ENCODE results near the gene KIR2DL4.

KIR2DL4 gene

GRCh38 chr19:54790711-54791110 is 12.7 kb upstream of the KIR2DL4 start:
- no peak for DNase-seq (ENCODE audit: low read depth)

GRCh38 chr19:54791476-54791875 is 11.9 kb upstream of the KIR2DL4 start:
- no peak overlapping the region for H3K4me3 ChIP-seq (ENCODE audit: control insufficient read depth, low read depth, low read length)
- TF ChIP-seq CTCF (conservative IDR thresholded peaks at IDR 0.05; ENCODE audit: control insufficient read depth, insufficient read depth, low read depth, low read length): no peak
- DNase-seq (ENCODE audit: low read depth): no peak

More at GRCh38 chr19:54790711-54791110, 12.7 kb upstream of the KIR2DL4 start:
- TF ChIP-seq CTCF (conservative IDR thresholded peaks at IDR 0.05; ENCODE audit: control insufficient read depth, insufficient read depth, low read depth, low read length): no peak
- H3K4me3 ChIP-seq (ENCODE audit: control insufficient read depth, low read depth, low read length): no peak overlapping the region

- no peak for DNase-seq (ENCODE audit: low read depth)
- no peak overlapping the region for H3K4me3 ChIP-seq (ENCODE audit: control insufficient read depth, low read depth, low read length)
- TF ChIP-seq CTCF (conservative IDR thresholded peaks at IDR 0.05; ENCODE audit: control insufficient read depth, insufficient read depth, low read depth, low read length): no peak
These were observed 10.6 kb upstream of the KIR2DL4 start for GRCh38 chr19:54792814-54793213.

- no peak for DNase-seq (ENCODE audit: low read depth)
- no peak for TF ChIP-seq CTCF (conservative IDR thresholded peaks at IDR 0.05; ENCODE audit: control insufficient read depth, insufficient read depth, low read depth, low read length)
- H3K4me3 ChIP-seq (ENCODE audit: control insufficient read depth, low read depth, low read length): no peak overlapping the region
These were observed 7.7 kb upstream of the KIR2DL4 start for GRCh38 chr19:54795758-54796157.

GRCh38 chr19:54804101-54804500 is 691 bp downstream of the KIR2DL4 start:
- H3K4me3 ChIP-seq (ENCODE audit: control insufficient read depth, low read depth, low read length): no peak overlapping the region
- no peak for DNase-seq (ENCODE audit: low read depth)
- no peak for TF ChIP-seq CTCF (conservative IDR thresholded peaks at IDR 0.05; ENCODE audit: control insufficient read depth, insufficient read depth, low read depth, low read length)

GRCh38 chr19:54804571-54804970 is 1.2 kb downstream of the KIR2DL4 start:
- H3K4me3 ChIP-seq (ENCODE audit: control insufficient read depth, low read depth, low read length): no peak overlapping the region
- DNase-seq (ENCODE audit: low read depth): no peak
- no peak for TF ChIP-seq CTCF (conservative IDR thresholded peaks at IDR 0.05; ENCODE audit: control insufficient read depth, insufficient read depth, low read depth, low read length)

Measured in fibroblast of mammary gland (primary cell).